Lower leg skin (tissue), 4 donors: Measurements from ENCODE around the gene COL18A1. TPM values are rescaled to one million over a fixed set of nuclear protein-coding genes. Genes with fewer than 3 reads are reported as not detected.

ENCODE experiments used
- DNase-seq, 2 donors: peaks; one replicate each; pipeline ENCODE4 v3.0.0-alpha.2; 2019; ENCODE audit warnings: low spot score in 2 of 2
- H3K4me3 ChIP-seq: fragments of 200-600 bp; sonication (generic); 2 replicates; pipeline ENCODE4 v1.5.1; 2017; ENCODE audit warnings: mild to moderate bottlenecking, low read depth; ENCODE audit not compliant: poor library complexity, severe bottlenecking
- POLR2A ChIP-seq, 2 donors: fragments of 450-650 bp; IDR thresholded peaks; one replicate each; pipeline ENCODE4 v1.6.1; 2016 to 2017; ENCODE audit warnings: antibody characterized with exemption in 2 of 2, mild to moderate bottlenecking in 1 of 2, moderate library complexity in 1 of 2
- WGBS, 2 donors: methylation state at CpG; one replicate each; pipeline ENCODE4 v1.1.5; 2018; 5-methylcytosine and 5-hydroxymethylcytosine counted together
- intact Hi-C: fragments of 100-400 bp; cut with DNase I; formaldehyde crosslinking; loops from one replicate; pipeline ENCODE4 v1.15.0; 2023; ENCODE audit warnings: low total_unique reads
- total RNA-seq, 4 donors: library from RNA; depleted of rRNA; stranded (reverse); fragments of >200 nt; gene quantifications; one replicate each; pipeline ENCODE4 v1.1.0, GENCODE V29; 2016
- TF ChIP-seq, protein P1 (sequence below), 3 donors: fragments of 450-650 bp; IDR thresholded peaks; one replicate each; pipeline ENCODE4 v1.5.1; 2016; ENCODE audit warnings: antibody characterized with exemption in 3 of 3, mild to moderate bottlenecking in 3 of 3, moderate library complexity in 2 of 3

The COL18A1 gene
- total RNA-seq, 4 donors from 2014 or later, result 63.3 to 126 (median 85.9) TPM

DNA sequence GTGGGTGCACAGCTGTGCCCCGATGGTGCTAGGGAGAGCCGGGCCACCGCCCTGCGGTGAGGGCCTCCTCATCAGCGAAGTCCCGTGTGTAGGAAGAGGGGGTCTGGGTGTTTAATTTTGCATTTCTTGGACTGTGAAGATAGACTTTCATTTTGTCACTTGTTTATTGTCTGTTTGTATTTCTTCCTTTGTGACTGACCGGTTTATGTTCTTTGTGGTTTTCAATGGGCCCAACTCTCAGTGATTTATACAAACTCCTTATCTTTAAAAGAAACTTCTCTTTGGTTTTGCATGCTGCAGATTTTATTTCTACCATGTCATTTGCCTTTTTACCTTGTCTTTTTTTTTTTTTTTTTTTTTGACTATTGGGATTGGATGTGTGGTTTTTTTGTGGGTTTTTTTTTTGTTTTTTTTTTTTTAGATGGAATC lies 65.1 kb downstream of the COL18A1 start:
- WGBS, 2 donors, result 93% methylated on average over 7 of the region's 7 CpGs
- TF ChIP-seq POLR2A (IDR thresholded peaks at IDR 0.05), result no peak
- intact Hi-C loops, result no loop called here
- H3K4me3 ChIP-seq, result no peak overlapping the region
- no peak for DNase-seq

DNA sequence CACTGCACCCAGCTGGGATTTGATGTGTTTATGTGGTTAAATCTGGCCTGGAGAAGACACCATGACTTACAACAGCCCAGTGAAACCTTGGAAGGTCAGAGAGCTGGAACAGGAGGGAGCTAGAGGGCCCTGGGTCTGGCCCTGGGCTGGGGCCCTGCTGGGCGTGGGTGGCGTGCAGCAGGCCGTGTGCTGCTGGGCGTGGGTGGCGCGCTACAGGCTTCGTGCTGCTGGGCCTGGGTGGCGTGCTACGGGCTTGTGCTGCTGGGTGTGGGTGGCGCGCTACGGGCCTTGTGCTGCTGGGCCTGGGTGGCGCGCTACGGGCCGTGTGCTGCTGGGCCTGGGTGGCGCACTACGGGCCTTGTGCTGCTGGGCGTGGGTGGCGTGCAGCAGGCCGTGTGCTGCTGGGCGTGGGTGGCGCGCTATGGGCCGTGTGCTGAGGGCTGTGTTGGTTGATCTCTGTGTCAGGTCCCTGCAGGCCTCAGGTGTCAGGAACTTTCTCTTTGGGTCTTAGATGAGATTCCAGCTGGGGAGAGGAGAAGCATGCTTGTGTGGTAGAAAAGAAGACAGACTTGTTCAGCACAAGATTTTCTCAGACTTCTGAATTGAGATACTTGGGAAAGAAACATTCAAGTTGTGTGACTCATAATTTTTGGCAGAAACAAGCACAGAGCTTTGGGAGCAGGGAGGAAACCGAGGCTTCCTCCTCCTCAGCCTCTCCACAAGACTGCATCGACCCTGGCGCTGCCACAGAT lies 66.0 kb downstream of the COL18A1 start:
- TF ChIP-seq, protein P1, sequence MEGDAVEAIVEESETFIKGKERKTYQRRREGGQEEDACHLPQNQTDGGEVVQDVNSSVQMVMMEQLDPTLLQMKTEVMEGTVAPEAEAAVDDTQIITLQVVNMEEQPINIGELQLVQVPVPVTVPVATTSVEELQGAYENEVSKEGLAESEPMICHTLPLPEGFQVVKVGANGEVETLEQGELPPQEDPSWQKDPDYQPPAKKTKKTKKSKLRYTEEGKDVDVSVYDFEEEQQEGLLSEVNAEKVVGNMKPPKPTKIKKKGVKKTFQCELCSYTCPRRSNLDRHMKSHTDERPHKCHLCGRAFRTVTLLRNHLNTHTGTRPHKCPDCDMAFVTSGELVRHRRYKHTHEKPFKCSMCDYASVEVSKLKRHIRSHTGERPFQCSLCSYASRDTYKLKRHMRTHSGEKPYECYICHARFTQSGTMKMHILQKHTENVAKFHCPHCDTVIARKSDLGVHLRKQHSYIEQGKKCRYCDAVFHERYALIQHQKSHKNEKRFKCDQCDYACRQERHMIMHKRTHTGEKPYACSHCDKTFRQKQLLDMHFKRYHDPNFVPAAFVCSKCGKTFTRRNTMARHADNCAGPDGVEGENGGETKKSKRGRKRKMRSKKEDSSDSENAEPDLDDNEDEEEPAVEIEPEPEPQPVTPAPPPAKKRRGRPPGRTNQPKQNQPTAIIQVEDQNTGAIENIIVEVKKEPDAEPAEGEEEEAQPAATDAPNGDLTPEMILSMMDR (IDR thresholded peaks at IDR 0.05), result no peak
- no peak for TF ChIP-seq POLR2A (IDR thresholded peaks at IDR 0.05)
- DNase-seq, result no peak
- WGBS, 2 donors, result 18 to 37% methylated on average over 26 to 28 of the region's 28 CpGs
- intact Hi-C loops, result no loop called here
- H3K4me3 ChIP-seq, result no peak overlapping the region

DNA sequence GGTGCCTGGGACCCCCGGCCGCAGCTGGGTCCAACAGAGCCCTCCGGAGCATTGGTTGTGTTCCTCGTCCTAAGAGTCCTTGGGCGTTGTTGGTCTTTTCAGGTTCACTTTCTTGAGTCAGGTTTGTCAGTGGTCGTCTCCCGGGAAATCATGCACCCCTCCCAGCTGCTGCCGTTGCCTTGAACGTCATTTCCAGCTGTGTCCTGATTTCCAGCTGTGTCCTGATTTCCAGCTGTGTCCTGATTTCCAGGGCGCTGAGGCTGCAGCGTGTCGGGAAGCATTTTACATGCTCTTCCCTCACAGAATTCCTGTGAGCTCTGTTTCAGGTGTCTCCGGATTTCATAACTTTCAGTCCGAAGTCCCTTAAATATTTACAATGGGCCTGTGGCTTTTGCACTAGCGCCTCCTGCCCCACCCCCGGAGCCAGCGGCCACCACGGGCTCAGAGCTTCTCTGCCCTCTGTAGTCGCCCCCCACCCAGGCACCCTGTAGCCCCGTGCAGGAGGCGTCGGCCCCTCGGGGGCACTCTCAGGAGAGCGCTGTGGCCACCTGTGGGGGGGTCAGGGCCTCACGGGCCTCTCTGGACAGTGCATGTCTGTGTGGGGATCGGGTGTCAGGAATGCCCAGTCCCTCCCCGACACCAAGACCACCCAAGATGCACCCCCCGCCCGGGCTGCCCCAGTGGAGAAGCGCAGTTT lies 66.7 kb downstream of the COL18A1 start:
- H3K4me3 ChIP-seq, result no peak overlapping the region
- DNase-seq, result no peak
- 37 to 38% methylated on average over 21 to 30 of the region's 30 CpGs for WGBS, 2 donors
- no peak for TF ChIP-seq POLR2A (IDR thresholded peaks at IDR 0.05)
- TF ChIP-seq, protein P1 (IDR thresholded peaks at IDR 0.05), result no peak
- intact Hi-C loops, result no loop called here

DNA sequence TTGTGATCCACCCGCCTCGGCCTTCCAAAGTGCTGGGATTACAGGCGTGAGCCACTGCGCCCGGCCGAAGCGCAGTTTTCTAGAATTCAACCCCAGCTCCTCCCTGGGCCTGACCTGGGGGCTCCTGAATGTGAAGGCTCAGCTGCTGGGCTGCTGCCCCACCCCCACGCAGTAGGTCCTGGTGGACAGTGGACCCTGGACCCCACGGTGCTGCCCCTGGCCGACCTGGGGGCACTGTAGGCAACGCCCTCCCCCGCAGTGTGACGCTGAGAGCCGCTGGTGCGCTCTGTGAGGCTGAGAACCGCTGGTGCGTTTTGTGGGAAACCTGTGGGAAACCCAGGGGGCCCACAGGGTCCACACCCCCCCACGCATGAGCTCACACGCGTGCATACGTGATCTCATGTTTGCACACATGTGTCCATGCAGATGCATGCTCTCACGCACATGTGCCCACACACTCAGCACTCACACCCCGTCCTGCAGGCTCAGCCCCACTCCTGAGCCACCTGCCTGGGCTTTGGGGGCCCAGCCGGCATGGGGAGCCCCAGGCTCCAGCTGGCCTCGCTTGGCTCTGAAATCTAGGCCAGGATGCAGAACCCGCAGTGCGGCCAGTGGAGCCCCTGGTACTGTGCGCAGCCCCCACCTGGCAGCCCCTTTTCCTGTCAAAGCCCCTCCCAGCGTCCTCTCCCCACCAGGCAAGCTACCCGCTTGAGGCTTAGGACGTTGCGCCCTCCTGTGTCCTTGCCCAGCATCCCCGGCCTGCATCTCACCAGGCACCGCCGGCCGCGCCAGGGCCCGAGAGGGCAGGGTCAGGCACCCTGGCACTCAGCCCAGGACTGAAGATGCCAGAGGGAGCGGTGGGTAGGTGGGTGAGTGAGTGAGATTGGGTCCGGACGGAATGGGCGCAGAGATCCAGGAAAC lies 67.7 kb downstream of the COL18A1 start:
- intact Hi-C loops, result no loop called here
- DNase-seq, result no peak
- no peak overlapping the region for H3K4me3 ChIP-seq
- TF ChIP-seq, protein P1 (IDR thresholded peaks at IDR 0.05), result no peak
- TF ChIP-seq POLR2A (IDR thresholded peaks at IDR 0.05), result no peak
- 90 to 93% methylated on average over 40 to 42 of the region's 42 CpGs for WGBS, 2 donors

DNA sequence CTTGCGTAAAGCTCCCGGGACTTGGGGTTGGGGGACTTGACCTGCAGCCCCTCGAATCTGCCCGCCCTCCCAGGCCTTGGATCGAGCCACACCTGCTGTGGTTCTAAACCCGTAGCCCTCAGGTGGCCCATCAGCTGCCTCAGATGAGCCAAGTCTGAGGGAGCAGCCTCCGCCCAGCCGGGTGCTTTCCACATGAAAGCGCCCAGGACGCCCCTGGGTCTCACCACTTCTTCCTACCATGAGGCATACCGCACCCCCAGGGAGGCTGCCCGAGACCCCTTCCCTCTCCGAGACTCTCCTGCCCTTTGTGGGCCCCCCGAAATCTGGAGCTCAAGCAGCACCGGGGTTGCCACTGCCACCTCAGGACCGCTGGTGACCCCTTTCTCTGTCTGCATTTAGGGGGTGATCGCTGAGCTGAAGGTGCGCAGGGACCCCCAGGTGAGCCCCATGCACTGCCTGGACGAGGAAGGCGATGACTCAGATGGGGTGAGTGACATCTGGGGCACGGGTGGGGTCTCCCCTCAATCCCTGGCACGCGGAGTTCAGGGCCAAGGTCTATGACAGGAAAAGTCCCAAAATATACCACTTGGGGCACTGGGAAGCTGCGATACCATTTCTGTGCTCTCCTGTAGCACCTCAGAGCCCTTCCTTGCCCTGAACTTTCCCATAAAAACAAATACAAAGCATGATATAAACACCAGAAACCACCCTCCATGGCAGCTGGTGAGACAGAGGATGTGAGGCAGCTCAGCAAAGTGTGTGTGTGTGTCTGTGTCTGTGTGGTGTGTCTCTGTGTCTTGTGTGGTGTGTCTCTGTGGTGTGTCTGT lies 68.7 kb downstream of the COL18A1 start:
- TF ChIP-seq POLR2A (IDR thresholded peaks at IDR 0.05), result no peak
- TF ChIP-seq, protein P1 (IDR thresholded peaks at IDR 0.05), result no peak
- H3K4me3 ChIP-seq, result no peak overlapping the region
- DNase-seq, result no peak
- 91 to 94% methylated on average over 18 to 21 of the region's 24 CpGs for WGBS, 2 donors
- intact Hi-C loops, result no loop called here
